ENCODE results near the gene CROCC.

Gene CROCC

DNA sequence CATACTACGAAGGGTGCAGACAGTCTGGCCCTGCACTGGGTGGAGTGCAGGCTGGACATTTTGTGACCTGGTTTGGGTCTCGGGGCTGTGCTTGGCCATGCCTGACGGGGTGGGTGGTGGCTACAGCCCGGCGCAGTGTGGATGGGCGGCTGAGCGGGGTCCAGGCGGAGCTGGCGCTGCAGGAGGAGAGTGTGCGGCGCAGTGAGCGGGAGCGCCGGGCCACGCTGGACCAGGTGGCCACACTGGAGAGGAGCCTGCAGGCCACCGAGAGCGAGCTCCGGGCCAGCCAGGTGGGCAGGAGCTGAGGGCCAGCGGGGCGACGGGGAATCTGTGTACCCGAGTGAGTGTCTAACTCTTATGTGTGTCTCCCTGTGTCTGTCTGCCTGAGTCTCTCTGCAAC lies 44.6 kb downstream of the CROCC start:
- in situ Hi-C loops (cut with MboI; ENCODE audit: low sequenced_read_pairs) = no loop called here

- in situ Hi-C loops (cut with MboI; ENCODE audit: low sequenced_read_pairs) = no loop called here
Observed at GRCh38 chr1:16967095-16967575, 45.4 kb downstream of the CROCC start.

DNA sequence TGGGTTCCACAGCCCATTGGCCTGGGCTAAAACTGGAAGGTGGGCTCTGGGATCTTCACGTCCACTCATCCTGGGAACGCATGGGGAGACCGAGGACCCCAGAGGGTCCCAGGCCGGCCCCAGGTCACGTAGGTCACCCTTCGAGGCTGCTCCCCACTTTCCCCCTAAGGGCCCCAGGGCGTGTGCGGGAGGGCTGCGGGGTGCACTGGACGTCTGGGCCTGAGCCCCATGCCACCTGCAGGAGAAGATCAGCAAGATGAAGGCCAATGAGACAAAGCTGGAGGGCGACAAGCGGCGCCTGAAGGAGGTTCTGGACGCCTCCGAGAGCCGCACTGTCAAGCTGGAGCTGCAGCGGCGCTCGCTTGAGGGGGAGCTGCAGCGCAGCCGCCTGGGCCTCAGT lies 46.2 kb downstream of the CROCC start:
- in situ Hi-C loops (cut with MboI; ENCODE audit: low sequenced_read_pairs) = no loop called here

- in situ Hi-C loops (cut with MboI; ENCODE audit: low sequenced_read_pairs) = no loop called here
Observed at GRCh38 chr1:16968372-16968771, 46.6 kb downstream of the CROCC start.

DNA sequence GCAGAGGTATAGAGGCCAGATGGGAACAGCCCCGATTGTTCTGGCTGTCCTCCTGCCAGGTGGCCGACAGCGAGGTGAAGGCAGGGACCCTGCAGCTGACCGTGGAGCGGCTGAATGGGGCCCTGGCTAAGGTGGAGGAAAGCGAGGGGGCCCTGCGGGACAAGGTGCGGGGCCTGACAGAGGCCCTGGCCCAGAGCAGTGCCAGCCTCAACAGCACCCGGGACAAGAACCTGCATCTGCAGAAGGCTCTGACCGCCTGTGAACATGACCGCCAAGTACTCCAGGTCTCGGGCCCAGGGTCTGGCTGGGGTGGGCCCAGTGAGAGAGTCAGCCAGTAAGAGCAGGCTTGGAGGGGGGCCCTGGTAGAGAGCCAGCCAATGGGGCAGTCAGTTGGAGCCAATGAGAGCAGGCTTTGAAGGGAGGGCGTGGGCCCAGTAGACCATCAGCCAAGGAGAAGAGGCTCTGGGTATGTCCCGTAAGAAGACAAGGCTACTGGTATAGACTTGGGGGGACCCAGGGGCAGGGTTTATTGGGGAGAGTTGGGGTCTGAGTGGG lies 47.4 kb downstream of the CROCC start:
- in situ Hi-C loops (cut with MboI; ENCODE audit: low sequenced_read_pairs) = no loop called here

GRCh38 chr1:16969651-16970050 lies 47.9 kb downstream of the CROCC start:
- in situ Hi-C loops (cut with MboI; ENCODE audit: low sequenced_read_pairs) = no loop called here

- in situ Hi-C loops (cut with MboI; ENCODE audit: low sequenced_read_pairs) = no loop called here
Observed at GRCh38 chr1:16970132-16970910, 48.6 kb downstream of the CROCC start.

DNA sequence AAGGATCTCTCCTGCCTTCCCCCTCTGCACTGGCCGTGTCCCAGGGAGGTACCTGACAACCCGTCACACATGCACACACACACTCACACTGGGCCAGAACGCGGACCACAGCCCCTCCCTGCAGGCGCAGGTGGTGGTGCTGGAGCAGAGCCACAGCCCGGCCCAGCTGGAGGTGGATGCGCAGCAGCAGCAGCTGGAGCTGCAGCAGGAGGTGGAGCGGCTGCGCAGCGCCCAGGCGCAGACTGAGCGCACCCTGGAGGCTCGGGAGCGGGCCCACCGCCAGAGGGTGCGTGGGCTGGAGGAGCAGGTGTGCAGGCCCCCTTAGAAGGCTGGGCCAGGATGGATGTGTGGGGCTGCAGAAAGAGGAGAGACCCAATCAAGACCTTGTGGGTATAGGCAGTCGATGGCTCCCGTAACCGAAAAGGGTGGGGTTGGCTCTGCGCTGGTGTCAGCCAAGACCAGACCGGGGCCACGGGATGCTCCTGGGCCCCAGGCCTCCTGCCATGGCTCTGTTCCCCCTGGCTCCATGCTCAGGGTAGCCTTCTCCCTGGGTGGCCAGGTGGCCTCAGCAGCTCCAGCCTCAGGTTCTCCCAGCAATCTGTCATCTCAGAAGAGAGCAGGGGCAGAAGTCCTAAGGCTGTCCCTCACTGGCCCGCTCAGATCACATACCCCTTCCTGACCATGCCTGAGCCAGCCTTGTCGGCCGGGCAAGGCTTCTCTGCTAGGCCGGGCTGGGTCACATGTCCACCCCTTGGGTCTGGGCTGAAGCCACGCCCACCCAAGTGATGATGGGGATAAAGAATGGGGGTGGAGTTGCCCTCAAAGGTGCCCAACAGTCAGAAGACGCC lies 49.8 kb downstream of the CROCC start:
- in situ Hi-C loops (cut with MboI; ENCODE audit: low sequenced_read_pairs) = no loop called here

DNA sequence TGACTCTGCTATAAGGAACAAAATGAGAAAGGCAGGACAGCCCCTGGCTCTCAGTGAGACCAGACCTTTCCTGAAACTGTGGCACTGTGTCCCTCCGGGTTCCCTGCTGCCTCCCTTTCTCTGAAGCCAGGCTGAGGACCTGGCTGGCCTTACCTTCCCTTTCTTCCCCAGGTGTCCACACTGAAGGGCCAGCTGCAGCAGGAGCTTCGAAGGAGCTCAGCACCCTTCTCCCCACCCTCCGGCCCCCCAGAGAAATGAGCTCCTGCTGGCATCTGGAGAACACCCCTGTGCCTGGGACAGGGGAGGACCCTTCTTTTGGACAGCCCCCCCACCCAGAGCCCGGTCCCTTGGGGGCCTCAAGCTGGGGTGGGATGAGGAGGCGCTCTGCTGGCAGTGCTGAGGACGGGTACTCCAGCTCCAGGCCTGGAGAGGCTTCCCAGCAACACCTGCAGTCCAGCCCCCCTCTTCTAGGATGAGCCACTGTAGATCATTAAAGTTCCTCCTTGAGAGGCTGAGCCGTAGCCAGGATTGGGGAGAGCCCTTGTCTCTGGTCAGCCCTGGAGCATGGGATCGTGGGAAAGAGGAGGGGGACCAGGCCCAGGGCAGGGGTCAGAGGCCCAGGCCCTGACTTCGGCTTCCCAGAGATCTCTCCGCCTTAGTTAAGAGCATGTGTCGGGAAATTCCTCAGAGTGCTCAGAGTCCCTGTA lies 50.6 kb downstream of the CROCC start:
- in situ Hi-C loops (cut with MboI; ENCODE audit: low sequenced_read_pairs) = no loop called here

- in situ Hi-C loops (cut with MboI; ENCODE audit: low sequenced_read_pairs) = no loop called here
Observed at GRCh38 chr1:16973215-16973614, 51.5 kb downstream of the CROCC start.

GRCh38 chr1:16975211-16975610 lies 53.5 kb downstream of the CROCC start:
- in situ Hi-C loops (cut with MboI; ENCODE audit: low sequenced_read_pairs) = no loop called here

DNA sequence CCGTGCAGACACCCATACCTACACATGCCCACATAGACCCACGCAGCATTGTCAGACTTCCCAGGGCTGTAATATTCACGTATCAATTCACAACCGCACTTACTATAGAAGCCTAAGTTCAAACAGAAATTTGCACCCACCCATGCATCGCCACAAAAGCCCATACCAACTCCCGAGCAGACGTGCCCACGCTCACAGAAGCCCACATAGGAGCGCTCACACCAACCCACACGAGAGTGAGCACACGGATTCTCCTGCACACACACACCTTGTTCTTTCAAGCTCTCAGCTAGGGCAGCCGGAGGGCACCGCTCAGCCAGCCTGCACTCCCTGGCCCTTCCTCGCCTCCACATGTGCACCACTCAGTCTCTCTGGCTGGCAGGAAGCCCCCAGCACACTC lies 54.1 kb downstream of the CROCC start:
- in situ Hi-C loops (cut with MboI; ENCODE audit: low sequenced_read_pairs) = no loop called here

DNA sequence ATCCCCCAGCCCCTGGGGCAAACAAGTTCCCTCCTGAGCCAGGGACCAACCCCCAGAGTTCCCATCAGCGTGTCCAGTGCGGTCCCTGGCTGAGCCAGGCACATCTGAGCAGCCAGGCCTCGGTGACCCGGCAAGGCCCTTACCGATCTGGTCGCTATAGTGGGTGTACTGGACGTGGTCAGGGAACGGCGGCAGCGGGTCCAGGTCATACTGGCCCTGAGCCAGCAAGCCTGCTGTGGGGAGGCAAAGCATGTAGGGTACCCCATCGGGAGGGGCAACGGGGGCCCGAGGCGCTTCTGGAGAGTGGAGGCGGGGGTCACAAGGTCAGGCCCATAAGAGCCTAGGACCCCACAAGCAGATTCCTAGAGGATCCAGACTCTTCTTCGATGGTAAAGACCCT lies 55.2 kb downstream of the CROCC start:
- in situ Hi-C loops (cut with MboI; ENCODE audit: low sequenced_read_pairs) = no loop called here

DNA sequence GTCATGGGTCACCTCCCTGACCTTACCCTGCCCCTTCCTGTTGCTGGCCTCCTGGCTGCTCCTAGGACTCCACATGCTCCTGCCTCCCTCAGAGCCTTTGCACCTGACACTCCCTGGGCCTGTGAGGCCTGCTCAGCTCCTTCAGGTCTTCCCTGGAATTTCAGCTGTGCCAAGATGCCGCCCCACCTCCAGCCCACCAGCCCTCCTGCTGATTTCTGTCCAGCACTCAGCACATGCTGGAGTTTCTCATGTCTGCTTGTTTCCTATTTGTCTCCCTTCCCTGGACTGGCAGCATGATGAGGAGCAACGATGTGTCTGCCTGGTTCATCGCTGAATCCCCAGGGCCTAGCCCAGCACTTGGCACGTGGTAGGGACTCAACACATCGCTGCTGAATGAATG lies 55.6 kb downstream of the CROCC start:
- in situ Hi-C loops (cut with MboI; ENCODE audit: low sequenced_read_pairs) = no loop called here

DNA sequence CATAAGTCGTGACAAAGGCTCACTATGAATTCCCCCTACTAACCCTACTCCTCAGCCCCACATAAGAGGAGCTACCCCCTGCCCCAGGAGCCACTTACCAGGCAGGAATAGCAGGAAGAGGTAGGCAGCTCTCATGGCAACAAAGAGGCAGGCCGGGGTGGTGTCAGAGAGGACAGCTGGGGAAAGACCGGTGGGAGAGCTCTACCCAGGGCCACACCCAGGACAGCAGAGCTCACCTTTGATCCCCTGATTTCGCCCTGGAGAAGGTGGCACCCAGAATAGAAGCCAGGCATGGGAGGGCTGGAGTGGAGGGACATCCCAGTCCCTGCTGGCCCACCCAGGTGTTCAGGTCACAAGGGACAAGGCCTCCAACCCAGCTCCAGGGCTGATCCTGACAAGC lies 56.4 kb downstream of the CROCC start:
- in situ Hi-C loops (cut with MboI; ENCODE audit: low sequenced_read_pairs) = no loop called here

GRCh38 chr1:16978567-16979474 lies 57.1 kb downstream of the CROCC start:
- in situ Hi-C loops (cut with MboI; ENCODE audit: low sequenced_read_pairs) = no loop called here

DNA sequence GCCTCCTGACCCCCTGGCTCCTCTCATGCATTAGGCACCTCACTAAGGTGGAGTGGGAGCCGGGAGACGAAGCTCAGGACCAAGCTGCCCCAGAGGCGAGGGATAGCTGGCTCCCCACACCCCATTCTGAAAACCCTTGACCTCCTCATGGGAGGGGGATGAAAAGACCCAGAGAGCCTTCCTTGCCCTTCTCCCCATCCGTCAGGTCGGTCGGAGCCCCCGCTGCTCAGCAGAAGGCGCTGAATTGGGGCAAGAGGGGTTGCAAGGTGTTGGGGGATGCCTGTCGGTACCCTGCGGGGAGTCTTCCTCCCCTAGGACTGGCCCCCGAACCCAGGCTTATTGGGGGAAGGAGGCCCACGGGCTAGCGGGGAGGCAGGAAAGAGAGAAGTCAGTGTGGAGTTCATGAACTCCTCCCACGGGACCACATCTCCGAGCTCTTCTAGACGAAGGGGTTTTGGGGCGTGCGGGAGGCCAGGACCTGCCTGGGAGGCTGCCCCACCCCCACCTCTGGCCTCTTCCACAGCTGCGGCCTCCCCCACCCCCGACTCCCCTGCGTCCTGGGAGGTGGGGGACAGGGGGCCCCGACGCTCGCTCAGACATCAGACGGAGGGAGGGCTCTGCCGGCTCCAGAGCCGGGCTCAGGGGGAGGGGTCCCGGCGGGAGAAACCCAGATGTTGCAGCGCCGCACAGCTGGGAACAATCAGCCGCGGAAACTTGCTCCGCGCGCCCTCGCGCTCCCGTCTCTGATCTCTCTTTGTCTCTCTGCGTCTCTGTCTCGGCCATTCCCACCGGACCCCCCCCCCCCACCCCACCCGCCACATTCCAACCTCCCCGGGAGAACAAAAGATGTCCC lies 58.0 kb downstream of the CROCC start:
- in situ Hi-C loops (cut with MboI; ENCODE audit: low sequenced_read_pairs) = no loop called here

- in situ Hi-C loops (cut with MboI; ENCODE audit: low sequenced_read_pairs) = no loop called here
Observed at GRCh38 chr1:16980473-16981268, 58.9 kb downstream of the CROCC start, which contains the start of gene MFAP2. Gene MFAP2, minus strand, starts transcription at chr1:16980620. Its CDS starts 2,347 bp downstream, at chr1:16978273.

Data from hTERT RPE-1 (cell line).